GM12865 (cell line): ENCODE results near the gene PVALEF.

Source experiments
- DNase-seq: peaks from one replicate; pipeline ENCODE4 v3.0.0; 2010; ENCODE audit warnings: low read depth
- H3K4me3 ChIP-seq: 2 replicates; pipeline ENCODE4 v1.5.1; 2011; ENCODE audit warnings: mild to moderate bottlenecking, low read depth, low read length, control low read depth
- CTCF ChIP-seq: IDR thresholded peaks from 2 replicates; pipeline ENCODE4 v1.5.1; 2011; ENCODE audit warnings: low read length, control low read depth, low read depth, inconsistent platforms; ENCODE audit not compliant: insufficient read depth; ENCODE audit errors: missing control alignments

Gene PVALEF

GRCh38 chr17:81165246-81166032 is at the start of gene PVALEF:
Gene PVALEF, plus strand, starts transcription at chr17:81165507. Its CDS starts 15,720 bp downstream, at chr17:81181227.
- TF ChIP-seq CTCF, result no peak
- no peak for DNase-seq
- no peak within 1 kb of the TSS for H3K4me3 ChIP-seq

- H3K4me3 ChIP-seq, result no peak overlapping the region
- TF ChIP-seq CTCF, result no peak
- no peak for DNase-seq
Measured at GRCh38 chr17:81115749-81116464, 49.4 kb upstream of the PVALEF start.

DNA sequence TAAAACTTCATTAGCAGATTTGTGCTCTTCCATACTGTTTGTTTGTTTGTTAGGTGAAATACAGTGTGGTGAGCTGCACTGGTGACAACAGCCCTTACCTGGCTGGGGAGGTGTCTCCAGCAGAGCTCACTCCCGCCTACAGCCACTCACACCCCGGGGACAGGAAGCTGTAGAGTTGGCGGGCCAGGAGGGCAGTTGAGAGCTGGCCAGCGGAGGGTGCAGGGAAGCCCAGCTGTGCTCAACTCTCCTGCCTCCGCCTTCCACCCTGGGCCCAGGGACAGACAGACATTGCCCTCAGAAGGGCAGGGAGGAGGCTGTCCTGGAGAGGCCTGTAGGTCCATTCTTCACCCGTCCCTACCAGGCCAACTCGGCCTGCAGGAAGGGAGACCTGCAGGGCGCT is 48.6 kb upstream of the PVALEF start:
- no peak for DNase-seq
- TF ChIP-seq CTCF, result no peak
- H3K4me3 ChIP-seq, result no peak overlapping the region

DNA sequence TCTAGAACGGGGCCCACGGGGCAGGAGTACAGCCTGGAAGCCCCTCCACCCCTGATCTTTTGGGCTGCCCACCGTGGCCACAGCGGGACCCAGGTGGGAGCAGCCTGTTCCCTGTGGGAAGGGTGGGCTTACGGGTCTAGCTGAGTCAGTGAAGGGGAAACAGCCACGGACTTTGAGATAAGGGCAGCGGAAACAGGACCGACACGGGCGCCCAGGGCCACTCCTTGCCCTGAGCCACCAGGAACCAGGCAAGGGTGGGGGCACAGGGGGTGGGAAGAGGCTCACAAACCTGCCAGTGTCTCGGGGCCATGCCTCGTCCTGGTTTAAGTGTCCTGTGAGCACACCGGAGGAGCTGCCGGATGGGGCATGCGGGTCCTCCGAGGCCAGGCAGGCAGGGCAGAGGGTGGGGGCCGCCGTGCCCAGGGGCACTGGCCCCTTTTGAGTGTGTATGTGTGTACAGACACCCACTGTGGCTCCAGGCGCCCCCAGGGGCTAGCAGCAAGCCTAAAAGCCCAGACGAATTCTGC is 47.6 kb upstream of the PVALEF start:
- H3K4me3 ChIP-seq, result no peak overlapping the region
- TF ChIP-seq CTCF, result no peak
- no peak for DNase-seq

DNA sequence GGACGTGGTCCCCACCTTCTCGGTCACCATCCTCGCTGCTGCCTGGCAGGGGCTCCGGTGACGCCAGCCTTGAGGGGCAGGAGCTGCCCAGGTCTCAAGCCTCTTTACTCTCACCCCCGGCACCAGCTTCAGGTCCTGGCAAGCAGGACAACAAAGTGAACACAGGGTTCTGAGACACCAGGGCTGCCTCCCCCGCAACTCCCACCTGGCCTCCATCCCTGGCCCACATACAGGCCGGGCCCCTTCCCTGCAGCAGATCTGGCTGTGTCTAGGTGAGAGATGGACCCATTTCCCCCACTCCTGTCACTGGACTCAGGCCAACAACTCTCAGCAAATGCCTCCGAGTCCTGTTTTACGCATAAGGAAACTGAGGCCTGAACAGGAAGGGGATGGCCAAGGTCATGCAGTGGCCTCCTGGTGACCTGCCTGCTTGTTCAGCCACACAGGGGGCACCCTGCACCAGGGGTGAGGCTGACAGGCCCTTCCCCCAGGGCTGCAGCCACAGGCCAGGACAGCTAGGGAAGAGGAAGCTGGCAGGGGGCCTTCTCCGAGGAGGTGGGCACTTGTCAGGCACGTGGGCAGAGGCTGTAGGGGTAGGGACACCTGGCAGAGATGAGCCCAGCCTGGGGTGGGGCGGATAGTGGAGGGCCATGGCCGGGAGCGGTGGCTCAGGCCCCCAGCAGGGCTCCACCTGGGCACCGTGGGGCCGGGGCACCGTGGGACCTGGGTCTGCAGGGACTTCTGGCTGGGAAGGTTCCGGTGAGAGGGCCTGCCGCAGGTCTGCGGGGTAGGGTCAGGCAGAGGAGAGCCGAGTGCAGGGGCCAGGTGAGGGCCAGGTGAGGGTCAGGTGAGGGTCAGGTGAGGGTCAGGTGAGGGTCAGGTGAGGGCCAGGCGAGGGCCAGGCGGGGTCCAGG is 46.7 kb upstream of the PVALEF start:
- no peak for DNase-seq
- TF ChIP-seq CTCF, result no peak
- H3K4me3 ChIP-seq, result no peak overlapping the region
